Activated gamma-delta T cell treated with anti-CD3 and anti-CD28 coated beads, Interleukin-2, amount 50 U/mL, for 16 hours (primary cell): Measurements from ENCODE around the gene NFAT5.
"Not testable (repeated sequence)": the region's sequence is repeated elsewhere in the genome, so short reads cannot be mapped to it uniquely, and the experiment has no call there.

ENCODE experiments used
- DNase-seq: peaks from one replicate; pipeline ENCODE4 v3.0.0-alpha.2; 2020; ENCODE audit warnings: low read depth

Gene NFAT5, protein sequence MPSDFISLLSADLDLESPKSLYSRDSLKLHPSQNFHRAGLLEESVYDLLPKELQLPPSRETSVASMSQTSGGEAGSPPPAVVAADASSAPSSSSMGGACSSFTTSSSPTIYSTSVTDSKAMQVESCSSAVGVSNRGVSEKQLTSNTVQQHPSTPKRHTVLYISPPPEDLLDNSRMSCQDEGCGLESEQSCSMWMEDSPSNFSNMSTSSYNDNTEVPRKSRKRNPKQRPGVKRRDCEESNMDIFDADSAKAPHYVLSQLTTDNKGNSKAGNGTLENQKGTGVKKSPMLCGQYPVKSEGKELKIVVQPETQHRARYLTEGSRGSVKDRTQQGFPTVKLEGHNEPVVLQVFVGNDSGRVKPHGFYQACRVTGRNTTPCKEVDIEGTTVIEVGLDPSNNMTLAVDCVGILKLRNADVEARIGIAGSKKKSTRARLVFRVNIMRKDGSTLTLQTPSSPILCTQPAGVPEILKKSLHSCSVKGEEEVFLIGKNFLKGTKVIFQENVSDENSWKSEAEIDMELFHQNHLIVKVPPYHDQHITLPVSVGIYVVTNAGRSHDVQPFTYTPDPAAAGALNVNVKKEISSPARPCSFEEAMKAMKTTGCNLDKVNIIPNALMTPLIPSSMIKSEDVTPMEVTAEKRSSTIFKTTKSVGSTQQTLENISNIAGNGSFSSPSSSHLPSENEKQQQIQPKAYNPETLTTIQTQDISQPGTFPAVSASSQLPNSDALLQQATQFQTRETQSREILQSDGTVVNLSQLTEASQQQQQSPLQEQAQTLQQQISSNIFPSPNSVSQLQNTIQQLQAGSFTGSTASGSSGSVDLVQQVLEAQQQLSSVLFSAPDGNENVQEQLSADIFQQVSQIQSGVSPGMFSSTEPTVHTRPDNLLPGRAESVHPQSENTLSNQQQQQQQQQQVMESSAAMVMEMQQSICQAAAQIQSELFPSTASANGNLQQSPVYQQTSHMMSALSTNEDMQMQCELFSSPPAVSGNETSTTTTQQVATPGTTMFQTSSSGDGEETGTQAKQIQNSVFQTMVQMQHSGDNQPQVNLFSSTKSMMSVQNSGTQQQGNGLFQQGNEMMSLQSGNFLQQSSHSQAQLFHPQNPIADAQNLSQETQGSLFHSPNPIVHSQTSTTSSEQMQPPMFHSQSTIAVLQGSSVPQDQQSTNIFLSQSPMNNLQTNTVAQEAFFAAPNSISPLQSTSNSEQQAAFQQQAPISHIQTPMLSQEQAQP (N-terminal part only)

DNA sequence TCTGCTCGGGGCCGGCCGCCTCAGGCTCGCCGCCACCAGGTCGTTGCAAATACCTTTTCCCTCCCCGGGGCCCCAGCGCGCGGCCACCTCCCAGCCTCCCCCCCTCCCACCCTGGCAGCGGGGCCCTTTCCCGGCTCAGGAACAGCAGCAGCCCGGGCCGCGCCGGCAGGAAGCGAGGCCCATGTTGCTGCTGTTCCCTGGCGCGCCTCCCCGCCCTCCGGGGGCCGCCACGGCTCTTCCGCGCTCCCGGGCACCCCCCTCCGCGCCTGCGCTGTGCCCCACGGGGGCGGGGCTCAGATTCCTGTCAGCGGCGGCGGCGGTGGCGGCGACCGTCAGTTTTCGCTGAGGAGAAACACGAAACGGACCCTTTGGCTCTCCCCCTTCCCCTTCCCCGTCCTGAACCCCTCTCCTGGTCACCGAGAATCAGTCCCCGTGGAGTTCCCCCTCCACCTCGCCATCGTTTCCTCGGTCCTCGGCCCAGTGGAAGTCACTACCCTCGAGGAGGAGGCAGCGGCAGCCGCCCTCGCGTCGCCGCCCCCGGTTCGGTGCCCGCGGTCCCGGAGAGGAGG lies at the start of gene NFAT5:
Gene NFAT5 (plus strand): TSS at position 296 of the 569 bp plus-strand sequence. CDS start 336 bp downstream, outside the sequence.
- DNase-seq: peak; percentile 85

DNA sequence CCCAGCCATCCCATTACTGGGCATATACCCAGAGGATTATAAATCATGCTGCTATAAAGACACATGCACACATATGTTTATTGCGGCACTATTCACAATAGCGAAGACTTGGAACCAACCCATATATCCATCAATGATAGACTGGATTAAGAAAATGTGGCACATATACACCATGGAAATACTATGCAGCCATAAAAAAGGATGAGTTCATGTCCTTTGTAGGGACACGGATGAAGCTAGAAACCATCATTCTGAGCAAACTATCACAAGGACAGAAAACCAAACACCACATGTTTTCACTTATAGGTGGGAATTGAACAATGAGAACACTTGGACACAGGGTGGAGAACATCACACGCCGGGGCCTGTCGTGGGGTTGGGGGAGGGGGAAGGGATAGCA lies 47.9 kb upstream of the NFAT5 start:
- DNase-seq: not testable (repeated sequence)

DNA sequence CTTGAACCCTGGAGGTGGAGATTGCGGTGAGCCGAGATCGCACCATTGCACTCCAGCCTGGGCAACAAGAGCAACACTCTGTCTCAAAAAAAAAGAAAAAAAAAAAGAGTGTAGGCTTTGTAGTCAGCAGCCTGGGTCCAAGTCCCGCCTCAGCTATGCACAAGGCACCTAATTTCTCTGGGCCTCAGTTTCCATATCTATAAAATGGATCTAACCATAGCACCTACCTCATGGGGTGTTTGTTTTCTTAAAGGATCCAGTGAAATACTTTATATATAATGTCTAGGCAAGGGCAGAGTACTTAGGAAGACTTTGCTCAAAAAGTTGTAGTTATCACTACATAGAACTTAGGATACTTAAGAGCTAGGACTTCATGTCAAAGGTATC lies 45.4 kb upstream of the NFAT5 start:
- DNase-seq: no peak

DNA sequence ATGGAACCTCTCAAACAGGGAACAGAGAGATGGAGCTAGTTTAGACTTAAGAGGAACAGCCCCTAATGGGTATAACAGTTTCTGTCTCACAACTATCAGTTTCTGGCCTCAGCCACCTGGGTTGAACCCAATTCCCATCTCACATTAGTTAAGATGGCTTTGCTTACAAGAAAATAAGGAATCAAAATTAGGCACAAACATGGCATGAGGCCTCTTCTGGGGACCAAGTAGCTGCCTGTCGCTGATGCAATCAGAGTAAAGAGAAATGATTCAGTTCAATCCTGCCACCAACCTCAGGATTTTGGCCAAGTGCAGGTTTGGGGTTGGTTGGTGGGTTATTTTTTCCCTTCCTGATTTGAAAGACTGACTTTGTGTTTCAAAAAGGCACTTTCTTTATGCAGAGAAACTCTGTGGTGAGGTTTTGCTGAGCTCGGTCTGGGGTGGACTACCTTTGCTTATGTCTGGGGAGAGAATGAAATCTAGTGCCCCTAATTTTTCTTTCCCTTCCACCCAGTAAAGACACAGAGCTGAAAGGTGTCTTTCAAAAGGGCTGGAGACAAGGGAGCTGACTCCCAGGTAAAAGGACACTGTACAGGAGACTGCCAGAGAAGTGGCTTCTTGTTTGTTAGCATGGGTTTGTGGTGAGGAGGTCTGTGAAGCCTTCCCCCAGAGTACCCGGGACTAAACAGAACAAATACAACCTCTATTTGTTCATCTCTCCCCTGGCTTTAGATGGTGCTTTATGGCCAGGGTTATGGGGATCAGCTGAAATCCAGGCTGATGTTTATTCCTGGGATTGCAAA lies 44.8 kb upstream of the NFAT5 start:
- no peak for DNase-seq

DNA sequence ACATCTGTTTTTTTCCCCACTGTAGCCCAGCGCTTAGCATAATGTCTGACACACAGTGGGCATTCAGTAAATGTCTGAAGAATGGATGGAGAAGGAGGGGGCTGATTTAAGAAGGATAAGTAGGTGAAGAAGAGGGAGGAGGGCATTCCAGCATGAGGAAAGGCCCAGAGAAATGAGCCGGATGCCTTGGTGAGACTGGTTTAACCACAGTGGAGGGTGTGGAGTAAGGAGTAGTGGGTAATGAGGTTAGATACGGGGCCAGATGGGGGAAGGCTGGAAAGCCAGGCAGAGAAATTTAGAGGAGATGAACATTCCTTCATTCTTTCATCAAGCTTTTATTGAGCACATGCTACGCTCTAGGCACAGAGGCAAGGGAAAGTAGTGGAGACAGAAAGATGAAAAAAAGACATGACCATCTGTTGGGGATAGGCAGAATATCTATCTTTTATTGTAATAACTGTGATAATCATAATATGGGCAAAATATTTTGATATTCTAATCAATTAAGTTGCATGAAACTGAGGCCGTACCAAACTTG lies 43.7 kb upstream of the NFAT5 start:
- DNase-seq: no peak

DNA sequence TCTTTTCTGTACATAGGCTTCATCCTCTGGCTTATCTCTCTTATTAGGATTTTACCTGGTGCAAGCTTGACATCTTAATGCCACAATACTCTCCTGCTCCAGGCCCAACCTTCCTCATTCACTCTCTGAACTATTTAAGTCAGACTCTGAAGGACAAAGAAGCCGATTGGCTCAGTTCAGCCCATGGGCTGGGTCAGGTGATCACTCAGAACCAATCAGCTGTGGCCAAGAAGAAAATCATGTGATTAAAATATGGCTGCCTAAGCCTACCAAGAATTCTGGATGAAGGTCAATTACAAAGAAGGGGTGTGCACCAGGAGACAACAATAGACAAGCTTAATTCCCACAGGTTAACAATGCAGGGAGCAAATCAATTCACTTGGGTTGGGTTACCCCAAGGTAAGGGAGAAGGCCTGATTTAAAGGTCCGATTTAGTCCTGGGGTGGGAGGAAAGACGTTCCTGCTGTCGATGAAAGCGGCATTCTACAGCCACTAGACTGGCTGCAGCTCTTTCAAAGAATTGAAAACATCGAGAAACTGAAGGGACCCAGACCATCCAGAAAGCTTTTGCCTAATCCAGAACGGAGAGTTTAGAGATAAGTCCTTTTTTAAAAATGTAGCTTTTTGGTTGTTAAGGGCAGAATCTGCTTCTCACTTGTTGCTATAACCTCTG lies 42.9 kb upstream of the NFAT5 start:
- no peak for DNase-seq

DNA sequence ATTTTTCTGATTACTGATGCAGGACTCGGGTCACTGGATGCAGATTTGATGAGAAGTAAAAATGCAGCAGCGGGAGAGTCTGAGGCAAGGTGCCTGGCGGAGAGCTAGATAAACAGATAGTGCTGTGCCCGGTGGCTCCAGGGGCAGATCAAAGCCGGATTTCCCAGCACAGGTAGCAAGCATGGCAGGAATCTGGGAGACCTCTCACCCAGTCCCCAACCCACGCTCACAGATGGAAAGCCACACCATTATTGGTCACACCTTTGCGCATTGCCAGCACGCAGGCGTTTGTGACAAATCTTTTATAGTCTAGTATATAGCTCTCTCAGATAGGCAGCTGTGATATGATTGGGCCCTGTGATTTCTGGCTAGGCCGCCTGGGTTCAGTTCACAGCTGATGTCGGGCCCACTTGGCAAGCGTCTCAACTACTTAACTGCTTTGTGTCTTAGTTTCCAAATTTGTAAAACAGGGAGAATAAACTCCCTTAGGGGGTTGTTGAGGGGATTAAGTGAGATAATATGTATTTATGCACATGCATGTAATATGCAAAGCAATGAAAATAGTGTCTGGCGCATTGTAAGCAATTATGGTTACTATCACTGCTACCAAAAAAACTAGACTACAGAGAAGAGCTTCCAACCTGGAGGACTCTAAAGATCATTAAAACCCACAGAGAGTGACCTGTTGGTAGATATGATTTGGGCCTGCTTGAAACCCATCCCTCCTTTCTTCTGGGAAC lies 42.0 kb upstream of the NFAT5 start:
- DNase-seq: no peak

DNA sequence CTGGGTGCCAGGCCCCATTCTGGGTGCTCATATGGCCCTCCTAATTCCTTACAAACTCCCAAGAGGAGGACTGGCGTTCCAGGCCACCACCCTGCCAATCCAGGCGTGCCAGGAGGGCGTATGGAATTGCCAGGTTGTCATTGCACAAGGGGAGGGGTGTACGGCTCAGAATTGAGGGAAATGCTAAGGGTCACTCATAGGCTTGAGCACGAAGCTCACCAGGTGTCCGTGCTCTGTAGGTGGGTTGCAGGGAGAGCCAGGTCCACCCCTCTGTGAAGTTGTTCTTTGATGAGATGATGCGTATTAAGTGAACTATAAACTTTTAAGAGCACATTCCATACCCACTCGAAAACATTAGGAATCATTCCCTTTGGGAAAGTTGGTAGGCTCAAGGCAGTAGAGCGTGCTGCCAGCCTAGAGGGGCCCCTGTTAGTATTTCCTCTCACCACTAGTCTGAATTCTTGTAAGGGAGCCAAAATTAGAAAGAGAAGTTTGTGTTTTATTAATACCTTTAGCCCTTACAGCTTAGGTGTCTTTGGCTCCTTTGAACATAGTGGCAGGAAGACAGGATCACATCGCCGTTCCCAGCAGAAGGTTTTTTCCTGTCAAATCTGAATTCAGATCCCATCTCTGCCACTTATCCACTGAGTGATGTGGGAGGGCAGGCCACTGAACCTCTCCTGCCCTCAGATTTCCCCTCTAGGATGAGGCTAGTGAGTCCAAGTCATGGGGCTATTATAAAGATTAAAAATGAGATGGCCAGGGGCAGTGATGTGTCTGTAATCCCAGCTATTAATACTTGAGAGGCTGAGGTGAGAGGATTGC lies 38.7 kb upstream of the NFAT5 start:
- DNase-seq: no peak

DNA sequence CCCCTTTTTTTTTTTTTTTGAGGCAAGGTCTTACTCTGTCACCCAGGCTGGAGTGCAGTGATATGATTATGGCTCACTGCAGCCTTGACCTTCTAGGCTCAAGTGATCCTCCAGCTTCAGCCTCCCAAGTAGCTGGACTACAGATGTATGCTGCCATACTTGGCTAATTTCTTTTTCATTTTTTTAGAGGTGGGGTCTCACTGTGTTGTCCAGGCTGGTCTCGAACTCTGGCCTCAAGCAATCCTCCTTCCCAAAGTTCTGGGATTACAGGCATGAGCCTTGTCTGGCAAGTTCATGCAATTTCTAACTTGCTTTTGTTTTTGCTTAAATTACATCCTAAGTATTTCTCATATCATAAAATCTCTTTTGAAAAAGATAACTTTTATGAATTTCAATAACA lies 33.8 kb upstream of the NFAT5 start:
- no peak for DNase-seq

DNA sequence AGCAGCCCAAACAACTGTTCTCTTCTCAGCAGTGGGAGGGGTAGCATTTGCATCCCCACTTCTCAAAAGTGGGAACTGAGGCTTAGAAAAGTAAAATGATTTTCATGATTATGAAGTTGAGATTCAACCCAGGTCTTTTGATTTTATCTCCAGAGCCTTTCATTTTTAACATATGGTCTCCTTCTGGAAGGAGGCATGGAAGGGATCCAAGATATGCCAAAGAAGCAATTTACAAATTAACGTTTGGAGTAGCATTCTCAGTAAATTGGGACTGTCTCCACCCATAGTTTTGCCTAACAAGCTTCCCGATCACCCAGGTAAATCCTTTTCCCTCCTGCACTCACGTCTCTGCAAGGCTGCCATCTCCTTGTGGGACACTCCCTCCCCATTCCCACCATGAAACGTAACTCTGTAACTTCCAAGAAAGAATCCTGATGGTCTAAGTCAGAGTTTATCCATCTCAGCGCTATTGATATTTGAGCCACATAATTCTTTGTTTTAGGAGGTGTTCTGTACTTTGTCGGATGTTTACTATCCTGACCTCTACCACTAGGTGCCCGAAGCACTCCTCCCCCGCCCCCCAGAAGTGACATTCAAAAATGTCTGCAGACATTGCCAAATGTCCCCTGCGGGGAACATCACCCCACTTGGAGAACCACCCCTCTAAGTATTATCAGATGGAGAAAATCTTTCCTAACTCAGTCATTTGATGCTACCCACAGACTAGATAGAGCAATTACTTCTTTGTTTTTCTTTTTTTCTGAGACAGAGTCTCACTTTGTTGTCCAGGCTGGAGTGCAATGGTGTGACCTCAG lies 32.9 kb upstream of the NFAT5 start:
- DNase-seq: no peak

DNA sequence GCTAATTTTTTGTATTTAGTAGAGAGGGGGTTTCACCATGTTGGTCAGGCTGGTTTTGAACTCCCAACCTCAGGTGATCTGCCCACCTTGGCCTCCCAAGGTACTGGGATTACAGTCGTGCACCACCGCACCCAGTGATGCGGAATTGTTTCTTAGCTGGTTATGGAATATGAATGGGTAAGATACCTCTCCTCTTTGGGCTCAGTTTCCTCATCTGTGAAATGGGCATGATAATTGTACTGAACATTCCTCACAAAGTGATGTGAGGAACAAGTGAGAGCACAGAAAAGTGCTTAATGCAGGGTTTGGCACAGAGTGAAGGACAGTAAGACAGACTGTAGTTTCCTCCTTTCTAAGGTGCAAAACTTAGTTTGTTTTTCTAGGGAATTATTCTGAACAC lies 31.0 kb upstream of the NFAT5 start:
- DNase-seq: no peak

DNA sequence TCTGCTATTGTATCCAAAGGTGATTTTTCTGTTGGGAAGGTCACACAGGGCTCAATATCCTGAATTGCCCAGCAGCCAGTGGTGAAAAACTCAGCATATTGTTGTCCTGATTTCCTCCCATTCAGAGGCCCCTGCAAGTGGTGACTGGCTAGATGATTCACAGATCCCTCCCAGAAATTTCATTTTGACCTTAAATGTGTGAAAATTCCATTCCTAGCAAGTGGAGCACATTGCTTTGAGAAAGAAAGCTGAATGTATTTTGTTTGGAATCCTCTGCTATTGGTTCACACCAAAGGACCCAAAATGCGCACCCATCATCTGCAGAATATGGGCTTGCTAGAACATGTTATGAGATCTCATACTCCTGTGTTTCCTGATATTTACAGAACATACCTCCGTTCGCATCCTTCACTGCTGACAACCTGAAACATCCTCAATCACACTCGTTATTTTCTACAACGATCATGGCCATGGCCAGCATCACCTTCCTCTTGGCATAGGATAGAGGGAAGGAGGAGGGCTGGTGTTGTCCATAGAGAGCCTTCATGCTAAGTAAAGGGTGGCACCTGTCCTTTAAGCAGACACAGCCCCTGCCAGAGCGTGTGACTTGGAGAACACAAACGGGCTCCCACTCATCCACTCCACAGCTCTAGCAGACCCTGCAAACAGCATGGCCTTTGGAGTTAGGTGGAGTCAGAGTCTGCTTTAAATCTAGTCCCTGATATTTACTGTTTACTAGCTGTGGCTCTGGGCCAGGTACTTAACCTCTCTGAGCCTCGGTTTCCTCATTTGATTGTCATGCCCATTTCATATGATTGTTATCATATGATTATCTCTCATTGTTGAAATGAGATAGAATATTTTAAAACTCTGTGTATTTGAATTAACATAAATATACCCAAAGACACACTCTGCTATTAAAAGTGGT lies 30.4 kb upstream of the NFAT5 start:
- no peak for DNase-seq

DNA sequence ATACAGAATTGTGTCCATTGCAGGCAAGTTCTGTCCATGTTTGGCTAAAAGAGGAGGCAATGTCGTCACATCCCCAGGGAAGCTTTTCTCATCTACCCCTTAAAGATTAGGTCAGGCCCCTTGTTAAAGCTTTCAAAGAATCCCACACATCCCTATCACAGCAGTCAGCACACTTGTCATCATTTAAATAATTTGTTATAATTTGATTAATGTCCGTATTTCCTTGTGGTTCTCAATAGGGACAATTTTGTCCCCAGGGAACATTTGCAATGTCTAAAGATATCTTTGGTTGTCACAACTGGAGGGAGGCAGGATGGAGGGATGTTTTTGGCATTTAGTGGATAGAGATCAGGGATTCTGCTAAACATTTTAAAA lies 28.1 kb upstream of the NFAT5 start:
- no peak for DNase-seq

DNA sequence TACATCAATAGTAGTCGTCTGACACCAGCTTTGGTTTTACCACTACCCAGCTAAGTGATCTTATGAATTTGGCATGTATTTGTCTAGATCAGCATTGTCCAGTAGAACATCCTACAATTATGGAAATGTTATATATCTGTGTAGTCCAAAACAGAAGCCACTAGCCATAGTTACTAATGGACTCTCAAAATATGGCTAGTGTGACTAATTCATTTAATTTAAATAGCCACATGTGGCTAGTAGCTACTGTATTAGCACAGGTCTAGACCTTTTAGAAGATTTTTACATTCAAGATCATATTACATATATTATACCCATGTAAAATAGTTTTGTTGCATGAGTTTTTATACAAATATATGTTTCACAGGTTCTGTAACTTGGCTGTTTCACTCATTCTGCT lies 27.0 kb upstream of the NFAT5 start:
- DNase-seq: no peak

DNA sequence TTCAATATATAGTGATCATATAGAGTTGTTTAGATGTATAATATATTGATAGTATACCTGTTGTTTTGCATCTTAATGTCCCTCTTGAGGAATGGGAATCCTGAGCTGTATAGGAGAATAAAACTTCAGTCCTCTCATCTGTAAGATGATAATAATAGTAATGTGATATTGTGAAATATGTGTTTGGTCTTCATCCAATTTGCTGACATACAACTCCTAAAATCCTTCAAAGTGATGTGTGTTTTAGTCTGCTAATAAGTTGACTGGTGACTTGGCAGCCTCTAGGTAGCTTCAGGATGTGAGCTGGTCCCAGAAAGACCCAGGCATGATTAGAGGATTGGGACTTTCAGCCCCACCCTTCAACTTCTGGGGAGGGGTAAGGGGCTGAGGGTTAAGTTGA lies 22.8 kb upstream of the NFAT5 start:
- no peak for DNase-seq

DNA sequence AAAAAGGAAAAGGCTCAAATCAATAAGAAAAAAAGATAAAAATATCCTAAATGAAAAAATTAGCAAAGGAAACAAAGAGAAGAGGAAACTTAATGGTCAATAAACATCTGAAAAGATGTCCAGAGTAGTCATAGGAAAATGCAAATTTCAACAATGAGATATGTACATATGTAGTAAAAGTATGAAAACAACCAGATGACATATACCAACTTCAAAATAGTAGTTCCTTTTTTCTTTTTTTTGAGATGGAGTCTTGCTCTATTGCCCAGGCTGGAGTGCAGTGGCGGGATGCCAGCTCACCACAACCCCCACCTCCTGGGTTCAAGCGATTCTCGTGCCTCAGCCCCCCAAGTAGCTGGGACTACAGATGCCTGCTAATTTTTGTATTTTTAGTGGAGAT lies 21.7 kb upstream of the NFAT5 start:
- DNase-seq: no peak

DNA sequence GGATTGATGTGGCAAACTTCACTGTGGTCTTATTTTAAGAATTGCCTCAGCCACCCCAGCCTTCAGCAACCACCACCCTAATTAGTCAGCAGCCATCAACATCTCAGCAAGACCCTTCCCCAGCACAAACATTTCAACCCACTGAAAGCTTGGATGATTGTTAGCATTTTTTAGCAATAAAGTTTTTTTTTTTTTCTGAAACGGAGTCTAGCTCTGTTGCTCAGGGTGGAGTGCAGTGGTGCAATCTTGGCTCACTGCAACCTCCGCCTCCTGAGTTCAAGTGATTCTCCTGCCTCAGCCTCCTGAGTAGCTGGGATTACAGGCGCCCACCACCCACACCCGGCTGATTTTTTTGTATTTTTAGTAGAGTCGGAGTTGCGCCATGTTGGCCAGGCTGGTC lies 19.1 kb upstream of the NFAT5 start:
- DNase-seq: not testable (repeated sequence)
